K562 (cell line): ENCODE results near the gene KLK5. TPM values are rescaled to one million over a fixed set of nuclear protein-coding genes. Genes with fewer than 3 reads are reported as not detected.

Experiments
- ATAC-seq: fragments of 200-7000 bp; cut with Tn5 transposase; 3 replicates; pipeline ENCODE4 v1.9.1; 2020; ENCODE audit warnings: moderate library complexity
- BruUV-seq: library from RNA; stranded (reverse); fragments of 400-500 nt; replicated peaks from 2 replicates; lab custom pipeline; 2021; lab: Mats Ljungman, UMichigan
- CTCF ChIA-PET: fragments of 300-600 bp; formaldehyde crosslinking; extraction: SDS; loops from one replicate; lab custom pipeline; 2021; ENCODE audit warnings: low intra/inter-chr PET ratio; lab: Yijun Ruan, JAX
- POLR2A ChIA-PET: fragments of 300-600, 350-650 bp; sonication (Branson Sonifier 250); formaldehyde crosslinking; extraction: SDS; loops from one replicate; lab custom pipeline; 2021; ENCODE audit warnings: antibody characterized with exemption, inconsistent platforms; lab: Yijun Ruan, JAX
- DNase-seq, 4 experiments: peaks; one replicate each; pipeline versions ENCODE4 v3.0.0 to v3.0.0-alpha.2; 2011 to 2018; ENCODE audit warnings: low spot score in 3 of 4, mixed read lengths in 3 of 4; ENCODE audit errors: extremely low read depth in 1 of 4
- FAIRE-seq: peaks from 2 replicates; lab custom pipeline; 2011; peaks lifted over from hg19 to GRCh38; lab: Jason Lieb, UNC
- H2AFZ ChIP-seq: 2 replicates; pipeline ENCODE4 v1.6.0; 2011; ENCODE audit warnings: low read depth, low read length, control low read depth, inconsistent platforms
- H3K27ac ChIP-seq: fragments of 200-600 bp; 3 replicates; pipeline ENCODE4 v1.8.0; 2011; ENCODE audit warnings: low read depth, mild to moderate bottlenecking, control low read depth, inconsistent platforms, low read length, moderate library complexity, mixed read lengths; ENCODE audit errors: extremely low read depth
- H3K27me3 ChIP-seq, 2 experiments: fragments of 300-600 bp in 1 of 2; 2 replicates in 1 of 2; 3 replicates in 1 of 2; pipeline versions ENCODE4 v1.6.0 to v1.8.0; 2011; ENCODE audit warnings: inconsistent platforms in 2 of 2, low read length in 2 of 2, mild to moderate bottlenecking in 1 of 2, mixed read lengths in 1 of 2, moderate library complexity in 1 of 2; ENCODE audit not compliant: control insufficient read depth in 2 of 2, insufficient read depth in 2 of 2
- H3K36me3 ChIP-seq: fragments of 300-600 bp; 3 replicates; pipeline ENCODE4 v1.8.0; 2011; ENCODE audit warnings: mild to moderate bottlenecking, low read length, inconsistent platforms; ENCODE audit not compliant: control insufficient read depth, insufficient read depth
- H3K4me1 ChIP-seq, 2 experiments: fragments of 200-600 bp in 1 of 2; replicated peaks in 1 of 2; 2 replicates in 1 of 2; 3 replicates in 1 of 2; pipeline versions ENCODE4 v1.5.1 to v1.8.0; 2011; ENCODE audit warnings: inconsistent platforms in 2 of 2, low read length in 2 of 2, mild to moderate bottlenecking in 1 of 2, mixed read lengths in 1 of 2, moderate library complexity in 1 of 2; ENCODE audit not compliant: control insufficient read depth in 2 of 2, insufficient read depth in 2 of 2
- H3K4me2 ChIP-seq: 2 replicates; pipeline ENCODE4 v1.6.1; 2011; ENCODE audit warnings: low read length, control low read depth, inconsistent platforms, mixed read lengths; ENCODE audit not compliant: insufficient read depth
- H3K4me3 ChIP-seq: fragments of 200-600 bp; sonication (generic), shearing (Covaris generic); 2 replicates; pipeline ENCODE4 v1.5.1; 2016; ENCODE audit warnings: control low read depth, inconsistent platforms
- H3K79me2 ChIP-seq: fragments of 200-600 bp; 3 replicates; pipeline ENCODE4 v1.8.0; 2011; ENCODE audit warnings: low read length, inconsistent platforms; ENCODE audit not compliant: control insufficient read depth, insufficient read depth
- H3K9ac ChIP-seq, 2 experiments: 2 replicates each; pipeline versions ENCODE4 v1.6.0 to v1.6.1; 2011; ENCODE audit warnings: low read depth in 2 of 2, low read length in 2 of 2, control low read depth in 1 of 2, inconsistent platforms in 1 of 2, mild to moderate bottlenecking in 1 of 2, mixed read lengths in 1 of 2; ENCODE audit not compliant: insufficient read depth in 1 of 2
- H3K9me1 ChIP-seq: one replicate; pipeline ENCODE4 v1.6.0; 2011; ENCODE audit warnings: inconsistent platforms, mild to moderate bottlenecking, low read length, moderate library complexity; ENCODE audit not compliant: control insufficient read depth, insufficient read depth
- H3K9me3 ChIP-seq: replicated peaks from 2 replicates; pipeline ENCODE4 v1.5.1; 2011; ENCODE audit warnings: low read depth, low read length, inconsistent platforms; ENCODE audit not compliant: control insufficient read depth, insufficient read depth
- H4K20me1 ChIP-seq: replicated peaks from 2 replicates; pipeline ENCODE4 v1.6.1; 2011; ENCODE audit warnings: low read length, inconsistent platforms, mixed read lengths; ENCODE audit not compliant: control insufficient read depth, insufficient read depth
- CEBPB ChIP-seq: fragments of 450-650 bp; IDR thresholded peaks from 2 replicates; pipeline ENCODE4 v1.6.1; 2016; ENCODE audit warnings: missing genetic modification characterization, missing compliant biosample characterization
- CEBPG ChIP-seq, 3 experiments: fragments of 200-800 bp in 1 of 3; sonication (Bioruptor generic) in 1 of 3; sonication (generic) in 1 of 3; formaldehyde crosslinking in 1 of 3; IDR thresholded peaks in 2 of 3; conservative IDR thresholded peaks in 1 of 3; 2 replicates each; pipeline versions ENCODE4 v1.6.1 to v1.8.0; 2016 to 2022; ENCODE audit warnings: missing compliant biosample characterization in 2 of 3, missing genetic modification characterization in 2 of 3, mild to moderate bottlenecking in 1 of 3, missing genetic modification reagents in 1 of 3
- FOSL1 ChIP-seq: fragments of 200-800 bp; sonication (Bioruptor generic); conservative IDR thresholded peaks from 2 replicates; pipeline ENCODE4 v1.6.1; 2016; ENCODE audit warnings: missing genetic modification characterization, missing compliant biosample characterization
- PHF20 ChIP-seq: fragments of 450-650 bp; IDR thresholded peaks from 2 replicates; pipeline ENCODE4 v1.6.1; 2018; ENCODE audit not compliant: partially characterized antibody
- WGBS: fragments of 100-300 bp; shearing (Covaris generic); methylation state at CpG from one replicate; pipeline ENCODE4 v1.1.6; 2016; ENCODE audit warnings: low coverage, mixed read lengths; ENCODE audit not compliant: insufficient coverage; ENCODE audit errors: missing lambda C conversion rate; 5-methylcytosine and 5-hydroxymethylcytosine counted together
- in situ Hi-C: fragments of 300-500 bp; cut with MboI; formaldehyde crosslinking; loops from 4 replicates; pipeline ENCODE4 v1.15.0; 2018; ENCODE audit warnings: inconsistent platforms, mixed read lengths
- intact Hi-C: fragments of 100-400 bp; cut with micrococcal nuclease; formaldehyde crosslinking; loops from 2 replicates; pipeline ENCODE4 v1.14.2; 2022
- polyA plus RNA-seq, 8 experiments: library from polyadenylated mRNA; depleted of rRNA in 4 of 8; stranded (reverse) in 5 of 8; unstranded in 3 of 8; fragments of >200 nt; fragmentation: Nextera tagmentation in 2 of 8; fragmentation: Illumina TruSeq in 1 of 8; extraction: Ambion mirVana in 2 of 8; extraction: Trizol in 1 of 8; gene quantifications; 2 replicates each; pipeline versions ENCODE4 v1.2.1 to v1.2.3, GENCODE V29; 2011 to 2014; ENCODE audit warnings: inconsistent platforms in 1 of 8, missing spikeins in 1 of 8
- total RNA-seq, 7 experiments: library from RNA; depleted of rRNA in 6 of 7; stranded (reverse); fragments of >200 nt in 6 of 7; fragmentation: Illumina TruSeq in 2 of 7; extraction: Trizol in 2 of 7; gene quantifications; 2 replicates each; pipeline versions ENCODE4 v1.2.1 to v1.2.3, GENCODE V29; 2011 to 2021; ENCODE audit warnings: low replicate concordance in 1 of 7
- TF ChIP-seq, protein P1 (sequence below), 2 experiments: fragments of 450-650 bp in 1 of 2; sonication (generic) in 1 of 2; formaldehyde crosslinking in 1 of 2; IDR thresholded peaks; 2 replicates each; pipeline versions ENCODE4 v1.7.1 to v1.9.0; 2016 to 2022; ENCODE audit warnings: inconsistent platforms in 1 of 2, mild to moderate bottlenecking in 1 of 2, missing genetic modification reagents in 1 of 2

Gene KLK5
- total and polyA plus RNA-seq, 9 of the 15 experiments (the other 6 are each of a cell fraction or from before 2014, with no cell fraction given) = not detected

DNA sequence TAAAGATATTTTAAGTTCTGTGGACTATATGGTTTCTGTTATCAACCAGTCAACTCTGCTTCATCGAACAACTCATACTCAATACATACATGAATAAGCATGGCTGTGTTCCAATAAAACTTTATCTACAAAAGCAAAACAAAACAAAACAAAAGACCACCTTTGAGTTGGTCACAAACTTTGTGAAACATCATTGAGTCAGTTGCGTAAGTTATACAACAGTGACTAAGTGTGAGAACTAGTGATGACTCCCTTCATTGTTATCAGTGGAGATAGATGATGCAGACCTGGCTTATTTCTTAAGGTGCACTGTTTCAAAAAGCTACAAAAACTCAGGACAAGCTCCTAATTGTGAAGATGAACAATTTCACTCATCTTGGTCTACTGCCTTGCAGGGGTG is 27.1 kb downstream of the KLK5 start:
- Histone ChIP-seq H4K20me1 (peaks cover 12% of the 10 kb centered on the region; the same call in 1 of the 2 replicates), H3K27ac (no peak overlapping the region), H3K36me3 (no peaks in the 10 kb centered on the region), H3K9me1 (no peaks in the 10 kb centered on the region), H3K27me3 (peaks cover 5 to 20% of the 10 kb centered on the region in 2 experiments; a peak in 3 of 5 replicates), H3K4me2 (no peak overlapping the region), H3K4me1 (no peaks in the 10 kb centered on the region), H3K9me3 (no peaks in the 10 kb centered on the region), H2AFZ (no peak overlapping the region), H3K4me3 (no peak overlapping the region), H3K9ac (no peak overlapping the region), H3K79me2 (no peaks in the 10 kb centered on the region)
- ChIA-PET CTCF (no interaction called here), POLR2A (interaction anchor here (1.0 kb wide), 1 partner anchor 250 kb away, joined by 3 read pairs; no protein-coding TSS in a partner anchor)
- ATAC-seq (no peak), DNase-seq (peak in 1 of 4 experiments; percentile 5), FAIRE-seq (no peak)
- WGBS = 5% methylated on average over 2 of the region's 2 CpGs
- in situ Hi-C loops (loop anchor here (5.0 kb wide), 1 partner anchor 167 kb away; no protein-coding TSS in a partner anchor), intact Hi-C loops (no loop called here)
- TF ChIP-seq CEBPB = peak; percentile 61
- no peak for TF ChIP-seq CEBPG (CRISPR knock-in tag; IDR thresholded peaks at IDR 0.05)
- TF ChIP-seq CEBPG (tag; conservative IDR thresholded peaks at IDR 0.05 in 1 of 2, IDR thresholded peaks at IDR 0.05 in 1 of 2) = peak in 1 of 2 experiments; percentile 62; a peak in 2 of 4 replicates
- TF ChIP-seq PHF20 = no peak
- TF ChIP-seq, protein P1, sequence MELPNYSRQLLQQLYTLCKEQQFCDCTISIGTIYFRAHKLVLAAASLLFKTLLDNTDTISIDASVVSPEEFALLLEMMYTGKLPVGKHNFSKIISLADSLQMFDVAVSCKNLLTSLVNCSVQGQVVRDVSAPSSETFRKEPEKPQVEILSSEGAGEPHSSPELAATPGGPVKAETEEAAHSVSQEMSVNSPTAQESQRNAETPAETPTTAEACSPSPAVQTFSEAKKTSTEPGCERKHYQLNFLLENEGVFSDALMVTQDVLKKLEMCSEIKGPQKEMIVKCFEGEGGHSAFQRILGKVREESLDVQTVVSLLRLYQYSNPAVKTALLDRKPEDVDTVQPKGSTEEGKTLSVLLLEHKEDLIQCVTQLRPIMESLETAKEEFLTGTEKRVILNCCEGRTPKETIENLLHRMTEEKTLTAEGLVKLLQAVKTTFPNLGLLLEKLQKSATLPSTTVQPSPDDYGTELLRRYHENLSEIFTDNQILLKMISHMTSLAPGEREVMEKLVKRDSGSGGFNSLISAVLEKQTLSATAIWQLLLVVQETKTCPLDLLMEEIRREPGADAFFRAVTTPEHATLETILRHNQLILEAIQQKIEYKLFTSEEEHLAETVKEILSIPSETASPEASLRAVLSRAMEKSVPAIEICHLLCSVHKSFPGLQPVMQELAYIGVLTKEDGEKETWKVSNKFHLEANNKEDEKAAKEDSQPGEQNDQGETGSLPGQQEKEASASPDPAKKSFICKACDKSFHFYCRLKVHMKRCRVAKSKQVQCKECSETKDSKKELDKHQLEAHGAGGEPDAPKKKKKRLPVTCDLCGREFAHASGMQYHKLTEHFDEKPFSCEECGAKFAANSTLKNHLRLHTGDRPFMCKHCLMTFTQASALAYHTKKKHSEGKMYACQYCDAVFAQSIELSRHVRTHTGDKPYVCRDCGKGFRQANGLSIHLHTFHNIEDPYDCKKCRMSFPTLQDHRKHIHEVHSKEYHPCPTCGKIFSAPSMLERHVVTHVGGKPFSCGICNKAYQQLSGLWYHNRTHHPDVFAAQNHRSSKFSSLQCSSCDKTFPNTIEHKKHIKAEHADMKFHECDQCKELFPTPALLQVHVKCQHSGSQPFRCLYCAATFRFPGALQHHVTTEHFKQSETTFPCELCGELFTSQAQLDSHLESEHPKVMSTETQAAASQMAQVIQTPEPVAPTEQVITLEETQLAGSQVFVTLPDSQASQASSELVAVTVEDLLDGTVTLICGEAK (IDR thresholded peaks at IDR 0.05) = peak; percentile 86
- TF ChIP-seq, protein P1 (CRISPR knock-in tag; IDR thresholded peaks at IDR 0.05) = no peak
- TF ChIP-seq FOSL1 (tag) = 0 out of 2 replicates have a peak, but pooled peaks have one; percentile 29
- no TSS peak for BruUV-seq
